ENCODE measurements around the gene MUC5AC.
A peak's percentile ranks its signal among the peaks of the same experiment; 100 is the strongest.
"Not testable (repeated sequence)": the region's sequence is repeated elsewhere in the genome, so short reads cannot be mapped to it uniquely, and the experiment has no call there.

The MUC5AC gene

DNA sequence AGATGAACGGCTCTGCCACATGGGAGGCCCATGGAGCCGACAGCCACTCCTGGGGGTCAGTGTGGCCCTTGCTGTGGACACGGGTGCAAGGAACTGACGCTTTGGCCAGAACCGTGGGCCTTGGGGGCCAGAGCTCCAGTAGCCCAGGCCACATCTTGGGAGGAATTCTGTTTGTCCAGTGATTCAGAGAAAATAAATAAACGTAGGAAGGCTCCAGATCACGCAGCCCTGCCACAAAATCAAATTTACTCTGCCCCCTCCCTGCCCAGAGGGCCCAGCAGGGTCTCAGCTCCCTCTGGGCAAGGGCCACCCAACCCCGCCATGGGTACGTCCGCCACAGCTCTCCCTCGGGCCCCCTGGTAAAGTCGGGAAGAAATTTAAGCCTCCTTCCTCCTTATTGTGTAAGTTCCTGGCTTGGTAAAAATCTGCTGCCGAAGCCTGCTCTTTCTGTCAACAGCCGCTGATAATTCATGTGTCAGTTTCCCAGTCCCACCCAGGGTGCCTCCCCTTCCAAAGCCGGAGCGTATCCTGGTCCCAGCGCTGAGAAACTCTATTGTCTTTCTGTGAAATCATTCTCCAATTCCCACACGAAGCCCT, 6.9 kb upstream of the MUC5AC start:
- no peak for DNase-seq

DNA sequence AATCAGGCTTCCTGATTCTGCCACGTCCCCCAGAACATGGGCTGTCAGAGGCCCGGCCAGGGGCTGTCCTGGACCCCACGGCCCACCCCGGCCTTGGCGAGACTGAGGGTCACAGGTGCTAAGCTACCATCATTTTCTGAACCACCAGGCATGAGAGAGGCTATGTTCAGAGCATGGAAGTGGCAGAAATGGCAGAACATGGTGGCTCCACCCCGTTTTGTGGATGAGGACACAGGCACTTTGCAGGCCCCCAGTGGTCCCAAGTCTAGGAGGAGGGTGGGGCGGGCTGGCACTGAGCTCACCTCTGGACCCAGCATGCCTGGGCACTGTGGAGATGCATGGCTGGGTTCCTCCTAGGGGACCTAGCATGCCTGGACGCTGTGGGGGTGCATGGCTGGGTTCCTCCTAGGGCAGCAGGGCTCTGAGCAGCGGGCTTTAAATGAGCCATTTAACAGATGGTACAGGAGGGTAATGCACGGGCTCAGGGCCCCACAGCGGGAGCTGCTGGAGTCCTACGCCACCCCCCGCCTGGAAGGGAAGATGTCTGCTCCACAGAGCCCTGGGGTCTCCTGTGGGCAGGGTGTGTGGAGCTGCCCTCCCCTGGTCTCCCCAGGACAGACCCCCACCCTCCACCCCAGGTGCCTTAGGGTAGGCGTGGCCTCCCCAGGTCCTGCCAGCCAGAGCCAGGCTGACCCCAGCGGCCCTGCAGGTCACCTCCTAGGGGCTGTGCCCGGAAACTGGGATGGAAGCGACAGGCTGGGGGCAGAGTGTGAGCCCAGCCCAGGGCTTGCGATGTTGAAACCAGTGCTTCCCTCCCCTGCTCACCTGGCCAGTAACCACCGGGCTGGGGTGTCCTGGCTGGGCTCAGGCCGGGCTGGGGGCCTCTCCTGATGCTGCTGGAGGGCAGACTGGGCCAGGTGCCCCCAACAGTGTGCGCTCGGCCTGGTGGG, 6.1 kb upstream of the MUC5AC start:
- DNase-seq = no peak

DNA sequence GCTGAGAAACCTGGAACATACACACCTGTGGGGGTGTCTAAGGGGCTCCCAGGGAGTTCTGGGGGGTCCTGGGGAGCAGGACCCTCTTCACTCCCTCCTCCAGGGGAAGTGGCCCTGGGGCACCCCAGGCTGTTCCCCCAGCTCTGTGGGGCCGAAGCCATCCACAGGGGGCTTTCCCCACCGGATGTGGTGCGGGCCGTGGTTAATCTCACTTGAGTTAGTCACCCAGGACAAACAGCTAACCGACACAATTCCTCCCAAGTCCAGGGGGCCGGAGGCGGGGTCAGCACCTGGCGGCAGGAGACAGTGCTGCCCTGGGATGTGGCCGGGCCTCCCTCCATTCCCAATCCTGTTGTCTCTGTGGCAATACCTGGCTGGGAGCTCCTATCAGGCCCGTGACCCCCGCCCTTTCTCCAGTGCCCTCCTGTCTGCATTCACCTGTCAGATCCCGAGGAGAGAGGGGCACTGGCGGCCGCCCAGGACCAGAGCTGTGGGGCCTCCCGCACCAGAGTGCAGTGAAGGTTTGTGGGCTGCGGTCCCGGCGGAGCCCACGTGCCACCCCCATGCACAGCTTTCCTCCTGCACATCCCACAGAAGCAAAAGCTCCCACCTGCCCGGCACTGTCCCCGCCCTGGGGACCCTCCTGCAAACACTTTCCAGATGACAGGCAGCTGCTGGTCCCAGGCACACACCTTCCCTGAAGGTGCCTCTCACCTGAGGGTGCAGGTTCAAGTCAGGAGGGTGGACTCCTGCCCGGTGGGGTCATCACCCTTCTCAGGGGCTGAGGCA, 5.2 kb upstream of the MUC5AC start:
- DNase-seq = peak; percentile 12

DNA sequence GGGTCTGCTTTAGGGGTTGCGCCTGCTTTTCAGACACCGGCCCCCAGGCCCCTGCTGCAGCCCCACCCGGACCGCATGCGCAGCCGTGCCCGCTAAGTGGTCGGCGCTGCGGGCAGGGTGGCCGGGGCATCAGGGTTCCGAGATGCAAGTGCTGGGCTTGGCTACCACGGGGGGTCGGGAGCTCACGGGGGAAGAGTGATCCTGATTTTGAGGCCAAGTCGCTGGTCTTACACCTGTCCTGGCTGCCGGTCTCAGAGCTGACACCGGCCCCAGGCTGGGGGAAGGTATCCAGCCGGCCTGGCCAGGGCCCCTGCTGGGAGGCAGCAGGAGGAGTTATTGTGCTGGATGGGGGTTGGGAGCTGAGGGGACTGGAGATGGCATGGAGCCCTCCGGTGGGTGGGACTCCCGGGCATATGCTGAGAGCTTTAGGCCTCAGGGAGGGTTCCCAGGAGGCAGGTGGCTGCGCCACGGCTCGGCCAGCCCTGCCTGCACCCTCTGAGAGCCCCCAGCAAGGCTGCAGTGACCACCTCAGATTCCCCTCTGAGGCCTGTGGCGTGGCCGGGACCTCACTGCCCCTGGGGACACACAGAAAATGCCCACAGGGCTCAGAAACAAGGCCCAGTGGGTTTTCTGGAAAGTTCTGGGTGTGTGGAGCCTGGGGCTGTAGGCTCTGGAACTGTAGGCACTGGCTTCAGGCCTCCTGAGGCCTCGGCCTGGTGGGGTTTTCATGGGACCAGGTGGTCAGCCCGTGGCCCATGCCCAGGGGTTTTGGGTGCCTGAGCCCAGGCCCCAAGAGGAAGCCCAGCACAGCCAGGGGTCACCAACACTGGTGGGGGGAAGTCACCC, 4.4 kb upstream of the MUC5AC start:
- peak; percentile 7 for DNase-seq

DNA sequence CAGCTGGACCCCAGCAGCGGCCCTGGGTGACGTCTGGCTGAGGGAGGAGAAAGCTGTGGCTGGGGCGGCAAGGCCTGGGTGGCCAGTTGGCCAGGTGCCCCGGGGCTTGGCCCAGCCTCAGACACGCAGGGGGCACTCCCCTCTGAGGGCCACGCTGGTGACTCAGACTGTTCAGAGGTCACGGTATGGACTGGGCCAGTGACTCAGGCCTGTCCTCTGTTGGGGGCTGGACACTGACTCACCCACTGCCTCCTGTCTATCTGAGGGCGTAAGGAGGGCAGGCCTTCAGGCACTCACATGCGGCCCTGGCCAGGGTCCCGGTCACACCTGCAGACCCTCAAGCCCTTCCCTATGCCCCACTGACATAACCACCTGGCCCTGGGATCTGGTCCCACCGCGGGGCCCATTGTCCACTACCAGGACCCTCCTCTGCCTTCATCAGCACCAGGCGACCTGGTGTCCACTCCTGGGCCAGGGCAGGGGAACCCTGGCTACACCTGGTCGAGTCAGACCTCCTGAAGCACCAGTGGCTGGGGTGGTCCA, 3.7 kb upstream of the MUC5AC start:
- no peak for DNase-seq

DNA sequence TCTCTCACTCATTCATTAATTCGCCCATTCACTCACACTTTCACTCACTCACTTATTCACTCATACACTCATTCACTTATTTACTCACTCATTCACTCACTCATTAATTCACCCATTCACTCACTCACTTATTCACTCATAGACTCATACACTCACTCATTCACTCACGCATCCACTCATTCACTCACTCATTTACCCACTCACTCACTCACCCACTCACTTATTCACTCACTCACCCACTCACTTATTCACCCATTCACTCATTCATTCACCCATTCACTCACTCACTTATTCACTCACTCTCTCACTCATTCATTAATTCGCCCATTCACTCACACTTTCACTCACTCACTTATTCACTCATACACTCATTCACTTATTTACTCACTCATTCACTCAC, 3.1 kb upstream of the MUC5AC start:
- DNase-seq = not testable (repeated sequence)

DNA sequence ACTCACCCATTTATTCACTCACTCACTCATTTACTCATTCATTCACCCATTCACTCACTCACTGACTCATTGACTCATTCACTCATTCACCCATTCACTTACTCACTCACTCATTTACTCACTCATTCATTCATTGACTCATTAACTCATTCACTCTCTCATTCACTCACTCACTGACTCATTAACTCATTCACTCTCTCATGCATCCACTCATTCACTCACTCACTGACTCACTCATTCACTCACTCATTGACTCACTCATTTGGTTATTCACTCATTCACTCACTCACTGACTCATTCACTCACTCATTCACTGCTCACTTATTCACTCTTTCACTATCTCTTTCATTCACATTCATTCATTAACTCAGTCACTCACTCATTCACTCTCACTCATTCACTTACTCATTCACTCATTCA, 2.5 kb upstream of the MUC5AC start:
- no peak for DNase-seq

DNA sequence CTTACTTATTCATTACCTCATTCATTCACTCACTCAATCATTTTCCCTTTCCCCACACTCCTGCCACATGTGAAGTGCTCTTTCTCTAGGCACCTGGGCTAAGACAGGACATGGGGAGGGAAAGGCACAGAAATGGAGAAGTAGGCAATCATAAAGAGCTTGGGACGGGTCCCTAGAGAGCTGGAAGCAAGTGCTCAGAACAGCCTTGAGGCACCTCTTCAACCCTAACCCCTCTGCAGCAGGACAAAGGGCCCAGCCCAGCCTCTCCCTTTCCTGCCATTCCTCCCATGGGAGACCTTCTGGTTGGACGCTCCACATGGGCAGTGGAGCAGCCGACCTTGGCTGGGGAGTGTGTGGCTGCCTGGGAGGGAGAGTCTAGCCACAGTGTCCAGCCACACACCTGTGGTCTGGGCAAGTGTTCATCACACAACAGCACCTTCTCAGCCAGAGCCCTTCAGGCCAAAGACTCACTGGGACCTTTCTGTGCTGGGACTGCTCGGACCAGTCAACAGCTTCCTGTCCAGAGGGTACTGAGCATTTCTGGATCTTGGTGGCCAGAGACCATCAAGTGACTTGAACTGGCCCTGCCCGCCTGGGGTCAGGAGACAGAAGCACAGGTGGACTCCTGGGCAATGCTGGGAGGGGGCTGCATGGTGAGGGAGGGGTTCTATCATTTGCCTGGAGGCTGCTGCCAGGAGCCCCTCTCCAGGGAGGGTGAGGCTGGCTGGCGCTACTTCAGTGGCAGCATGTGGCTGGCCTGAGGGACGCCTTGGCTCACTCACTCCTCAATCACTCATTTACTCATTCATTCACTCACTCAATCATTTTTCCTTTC, 1.0 kb upstream of the MUC5AC start:
- no peak for DNase-seq

DNA sequence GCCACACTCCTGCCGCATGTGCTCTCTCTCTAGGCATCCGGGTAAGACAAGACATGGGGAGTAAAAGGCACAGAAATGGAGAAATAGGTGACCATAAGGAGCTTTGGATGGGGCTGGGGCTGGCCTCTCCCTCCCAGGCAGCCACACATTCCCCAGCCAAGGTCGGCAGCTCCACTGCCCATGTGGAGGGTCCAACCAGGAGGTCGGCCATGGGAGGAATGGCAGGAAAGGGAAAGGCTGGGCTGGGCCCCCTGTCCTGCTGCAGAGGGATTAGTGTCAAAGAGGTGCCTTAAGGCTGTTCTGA, 460 bp upstream of the MUC5AC start:
- no peak for DNase-seq

DNA sequence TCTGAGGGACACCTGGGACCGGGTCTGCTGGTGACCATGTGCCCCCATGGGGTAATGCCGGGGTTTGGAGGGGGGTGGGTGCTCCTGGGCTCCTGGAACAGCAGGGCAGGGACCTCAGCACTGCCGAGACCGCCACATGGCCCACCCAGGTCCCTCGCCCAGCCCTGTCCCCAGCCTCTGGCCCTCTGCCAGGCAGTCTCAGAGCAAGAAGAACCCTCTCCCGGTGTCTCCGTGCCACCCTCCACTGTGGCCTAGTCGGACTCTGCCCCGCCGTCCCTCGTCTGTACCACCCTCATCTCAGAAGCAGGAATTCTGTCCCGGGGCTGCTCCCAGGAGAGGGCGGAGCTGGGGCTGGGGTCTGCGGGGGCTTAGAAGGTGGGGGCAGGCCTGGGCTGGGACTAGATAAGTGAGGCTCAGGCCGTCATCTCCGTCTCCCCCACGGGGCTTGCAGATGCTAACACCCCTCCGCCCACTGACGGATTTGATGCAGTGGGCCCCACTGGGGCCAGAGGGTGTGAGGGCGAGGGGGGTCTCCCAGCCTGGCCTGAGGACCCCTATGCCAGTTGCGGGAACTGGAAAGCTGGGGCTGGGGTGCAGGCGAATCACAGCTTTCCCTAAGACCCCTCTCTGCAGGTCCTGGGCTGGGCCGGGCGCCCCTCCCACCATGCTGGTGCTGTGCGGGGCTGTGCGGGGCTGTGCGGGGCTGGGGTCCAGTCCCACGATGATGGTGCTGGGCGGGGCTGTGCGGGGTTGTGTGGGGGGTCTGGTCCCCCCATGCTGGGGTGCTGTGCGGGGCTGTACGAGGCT, 1.1 kb downstream of the MUC5AC start:
- DNase-seq = peak; percentile 9

DNA sequence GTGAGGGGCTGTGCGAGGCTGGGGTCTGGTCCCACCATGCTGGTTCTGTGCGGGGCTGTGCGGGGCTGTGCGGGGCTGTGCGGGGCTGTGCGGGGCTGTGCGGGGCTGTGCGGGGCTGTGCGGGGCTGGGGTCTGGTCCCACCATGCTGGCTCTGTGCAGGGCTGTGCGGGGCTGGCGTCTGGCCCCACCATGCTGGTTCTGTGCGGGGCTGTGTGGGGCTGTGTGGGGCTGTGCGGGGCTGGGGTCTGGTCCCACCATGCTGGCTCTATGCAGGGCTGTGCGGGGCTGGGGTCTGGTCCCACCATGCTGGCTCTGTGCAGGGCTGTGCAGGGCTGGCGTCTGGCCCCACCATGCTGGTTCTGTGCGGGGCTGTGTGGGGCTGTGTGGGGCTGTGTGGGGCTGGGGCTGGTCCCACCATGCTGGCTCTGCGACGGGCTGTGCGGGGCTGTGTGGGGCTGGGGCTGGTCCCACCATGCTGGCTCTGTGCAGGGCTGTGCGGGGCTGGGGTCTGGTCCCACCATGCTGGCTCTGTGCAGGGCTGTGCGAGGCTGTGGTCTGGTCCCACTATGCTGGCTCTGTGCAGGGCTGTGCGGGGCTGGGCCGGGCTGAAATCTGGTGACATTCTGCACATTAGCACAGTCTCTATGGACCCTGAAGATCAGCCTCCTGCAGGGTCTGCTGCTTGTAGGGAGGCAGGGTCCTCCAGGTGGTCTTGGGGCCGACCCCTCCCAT, 1.9 kb downstream of the MUC5AC start:
- DNase-seq = not testable (repeated sequence)

DNA sequence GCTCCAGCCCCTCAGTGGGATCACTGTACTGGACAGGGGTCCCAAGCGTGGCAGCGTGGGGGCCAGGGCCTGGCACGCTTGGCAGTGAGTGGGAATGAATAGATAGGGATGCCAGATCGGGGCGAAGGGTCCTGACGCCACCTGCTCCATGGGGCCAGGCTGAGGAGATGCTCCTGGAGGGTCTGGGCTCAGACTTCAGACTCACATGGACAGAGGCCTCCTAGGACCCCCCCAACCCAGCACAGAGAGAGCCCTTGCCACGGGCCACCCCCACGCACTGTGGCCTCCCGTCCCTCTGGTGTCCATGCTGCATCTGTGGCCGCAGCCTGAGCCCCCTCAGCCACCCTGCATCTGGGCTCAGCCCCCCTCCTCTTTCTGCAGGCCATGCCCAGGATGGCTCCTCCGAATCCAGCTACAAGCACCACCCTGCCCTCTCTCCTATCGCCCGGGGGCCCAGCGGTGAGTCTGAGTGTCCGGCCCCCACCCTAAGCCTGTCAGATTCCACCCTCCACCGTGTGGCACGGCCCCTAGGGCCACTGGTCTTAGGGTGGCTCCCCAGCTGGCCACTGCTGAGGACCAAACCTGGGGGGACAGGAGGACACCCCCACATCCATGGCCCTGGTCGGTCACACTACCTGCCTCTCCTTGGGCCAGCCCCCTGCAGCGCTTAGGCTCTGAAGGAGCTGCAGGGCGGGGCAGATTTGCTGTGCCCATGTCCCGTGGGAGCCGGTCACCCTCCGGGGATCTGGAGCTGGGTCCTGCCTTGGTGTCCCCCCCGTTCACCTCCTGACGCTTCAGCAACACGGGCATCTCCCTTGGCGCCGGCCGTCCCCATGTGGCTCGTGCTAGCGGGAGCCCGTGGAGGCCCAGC, 2.7 kb downstream of the MUC5AC start:
- DNase-seq = no peak

DNA sequence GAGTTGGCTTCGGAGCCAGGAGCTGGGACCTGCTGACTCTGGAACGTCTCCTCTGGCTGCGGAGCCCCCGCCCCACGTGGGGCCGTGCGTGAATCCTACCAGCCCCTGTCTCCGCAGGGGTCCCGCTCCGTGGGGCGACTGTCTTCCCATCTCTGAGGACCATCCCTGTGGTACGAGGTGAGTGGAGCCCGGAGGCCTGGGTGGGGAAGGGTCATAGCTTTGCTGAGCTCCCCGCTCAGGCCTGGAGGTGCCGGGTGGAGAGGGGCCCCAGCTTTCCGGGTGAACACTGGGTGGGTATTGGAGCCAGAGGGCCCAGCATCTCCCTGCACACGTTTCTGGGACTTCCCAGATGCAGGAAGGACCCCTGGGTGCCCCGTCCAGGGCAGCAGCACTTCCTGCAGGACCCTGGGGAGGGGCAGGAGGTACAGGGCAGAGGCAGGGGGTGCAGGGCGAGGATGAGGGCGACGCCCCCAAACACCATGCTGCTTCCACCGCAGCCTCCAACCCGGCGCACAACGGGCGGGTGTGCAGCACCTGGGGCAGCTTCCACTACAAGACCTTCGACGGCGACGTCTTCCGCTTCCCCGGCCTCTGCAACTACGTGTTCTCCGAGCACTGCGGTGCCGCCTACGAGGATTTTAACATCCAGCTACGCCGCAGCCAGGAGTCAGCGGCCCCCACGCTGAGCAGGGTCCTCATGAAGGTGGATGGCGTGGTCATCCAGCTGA, 3.8 kb downstream of the MUC5AC start:
- no peak for DNase-seq

DNA sequence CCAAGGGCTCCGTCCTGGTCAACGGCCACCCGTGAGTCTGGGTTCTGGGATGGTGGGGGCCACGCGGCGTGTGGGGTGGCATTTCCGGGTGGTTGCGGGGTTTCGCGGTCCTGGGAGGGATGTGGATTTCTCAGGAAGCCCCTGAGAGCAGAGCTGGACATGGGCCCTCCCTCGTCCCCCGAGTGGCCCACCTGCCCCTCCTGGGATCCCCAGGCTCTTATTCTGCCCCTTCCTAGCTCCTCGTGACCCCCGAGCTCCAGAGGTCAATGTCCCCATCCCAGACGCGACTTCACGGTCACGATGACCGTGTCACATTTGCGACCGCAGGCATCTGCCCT, 4.4 kb downstream of the MUC5AC start:
- no peak for DNase-seq

DNA sequence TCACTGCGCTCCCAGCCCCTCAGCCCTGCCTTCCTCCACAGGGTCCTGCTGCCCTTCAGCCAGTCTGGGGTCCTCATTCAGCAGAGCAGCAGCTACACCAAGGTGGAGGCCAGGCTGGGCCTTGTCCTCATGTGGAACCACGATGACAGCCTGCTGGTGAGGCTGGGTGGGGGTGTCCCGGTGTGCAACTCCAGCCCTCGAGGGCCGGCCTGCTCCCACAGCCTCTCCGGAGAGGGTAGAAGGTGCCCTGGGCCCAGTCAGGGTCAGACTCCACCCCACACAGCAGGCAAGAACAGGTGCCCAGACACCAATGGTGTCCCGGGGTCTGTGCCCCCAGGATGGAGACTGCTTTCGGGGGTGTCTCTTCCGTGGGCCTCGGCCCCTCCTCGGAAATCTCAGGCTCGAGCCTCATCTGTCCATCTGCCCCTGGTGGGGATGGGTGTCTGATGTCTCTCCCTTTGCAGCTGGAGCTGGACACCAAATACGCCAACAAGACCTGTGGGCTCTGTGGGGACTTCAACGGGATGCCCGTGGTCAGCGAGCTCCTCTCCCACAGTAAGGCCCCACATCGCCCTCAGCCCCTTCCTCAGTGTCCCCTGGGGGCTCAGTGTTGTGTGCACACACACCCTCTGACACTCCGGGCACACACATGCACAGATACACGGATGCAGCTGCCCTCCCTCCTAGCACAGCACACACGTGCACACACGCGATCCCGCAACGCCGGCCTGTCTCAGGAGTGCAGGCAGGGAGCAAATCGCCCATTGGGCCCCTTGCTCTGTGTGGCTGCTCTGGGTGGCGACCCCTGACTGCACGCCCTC, 4.9 kb downstream of the MUC5AC start:
- DNase-seq = no peak

DNA sequence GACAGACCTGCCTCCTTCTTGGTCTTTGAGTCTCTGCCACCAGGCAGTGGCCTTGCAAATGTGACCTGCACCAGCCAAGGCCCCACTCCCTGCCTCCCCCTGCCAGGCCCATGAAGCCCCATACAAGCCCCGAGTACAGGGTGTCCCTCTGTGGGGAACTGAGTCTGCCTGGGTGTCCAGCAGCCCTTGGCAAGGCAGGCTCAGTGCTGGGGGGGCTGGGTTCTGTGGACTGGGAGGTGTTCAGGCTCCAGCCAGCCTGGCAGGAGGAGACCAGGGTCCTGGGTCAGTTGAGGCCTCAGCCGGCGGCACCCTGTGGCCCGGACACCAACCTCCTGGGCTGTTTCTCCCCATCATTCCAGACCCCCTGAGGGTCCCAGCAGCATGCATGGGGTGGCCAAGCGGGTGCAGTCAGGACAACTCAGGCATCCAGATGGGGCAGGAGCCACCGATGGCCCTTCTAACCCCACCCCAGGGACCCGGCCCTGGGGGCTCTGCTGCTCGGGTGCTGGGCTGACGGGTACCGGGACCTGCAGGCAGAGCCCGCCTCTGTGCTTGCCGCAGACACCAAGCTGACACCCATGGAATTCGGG, 5.7 kb downstream of the MUC5AC start:
- no peak for DNase-seq

Data from activated naive CD4-positive, alpha-beta T cell treated with anti-CD3 and anti-CD28 coated beads, Interleukin-2, amount 50 U/mL, for 16 hours (primary cell).